Calu3 (cell line): ENCODE data around the gene NMRK1. TPM values are rescaled to one million over a fixed set of nuclear protein-coding genes. Genes with fewer than 3 reads are reported as not detected.

ENCODE experiments used
- BruUV-seq: library from RNA; stranded (reverse); fragments of 400-500 nt; replicated peaks from 2 replicates; lab custom pipeline; 2021; lab: Mats Ljungman, UMichigan
- CTCF ChIA-PET: fragments of 300-600 bp; sonication (Branson Sonifier 250); formaldehyde crosslinking; loops from one replicate; lab custom pipeline; 2022; ENCODE audit warnings: antibody characterized with exemption; lab: Charles Lee
- DNase-seq: peaks from one replicate; pipeline ENCODE4 v3.0.0; 2022
- H3K27ac Mint-ChIP-seq: one replicate; pipeline ENCODE4 v1.8.0; 2022; ENCODE audit warnings: mixed read lengths; ENCODE audit not compliant: unreplicated experiment
- H3K27me3 Mint-ChIP-seq: one replicate; pipeline ENCODE4 v1.8.0; 2022; ENCODE audit warnings: mixed read lengths; ENCODE audit not compliant: unreplicated experiment
- H3K36me3 Mint-ChIP-seq: one replicate; pipeline ENCODE4 v1.8.0; 2022; ENCODE audit warnings: mild to moderate bottlenecking, moderate library complexity, mixed read lengths; ENCODE audit not compliant: insufficient read depth, unreplicated experiment
- H3K4me1 Mint-ChIP-seq: one replicate; pipeline ENCODE4 v1.8.0; 2022; ENCODE audit warnings: mild to moderate bottlenecking, low read depth, mixed read lengths; ENCODE audit not compliant: unreplicated experiment
- H3K4me3 Mint-ChIP-seq: one replicate; pipeline ENCODE4 v1.8.0; 2022; ENCODE audit warnings: mild to moderate bottlenecking, low read depth, moderate library complexity, mixed read lengths; ENCODE audit not compliant: unreplicated experiment
- H3K9me3 Mint-ChIP-seq: one replicate; pipeline ENCODE4 v1.8.0; 2022; ENCODE audit warnings: low read depth, mixed read lengths; ENCODE audit not compliant: unreplicated experiment
- intact Hi-C: fragments of 100-400 bp; cut with micrococcal nuclease; formaldehyde crosslinking; loops from one replicate; pipeline ENCODE4 v1.10.0; 2022; ENCODE audit not compliant: unreplicated experiment
- total RNA-seq: library from RNA; stranded (reverse); gene quantifications from 2 replicates; pipeline ENCODE4 v1.2.3, GENCODE V29; 2022
- TF ChIP-seq, protein P1 (sequence below): fragments of 200-600 bp; IDR thresholded peaks from one replicate; pipeline ENCODE4 v1.8.0; 2022; ENCODE audit warnings: antibody characterized with exemption; ENCODE audit not compliant: unreplicated experiment

The NMRK1 gene
- total RNA-seq, 1 experiment from 2014 or later: 12.4 TPM

DNA sequence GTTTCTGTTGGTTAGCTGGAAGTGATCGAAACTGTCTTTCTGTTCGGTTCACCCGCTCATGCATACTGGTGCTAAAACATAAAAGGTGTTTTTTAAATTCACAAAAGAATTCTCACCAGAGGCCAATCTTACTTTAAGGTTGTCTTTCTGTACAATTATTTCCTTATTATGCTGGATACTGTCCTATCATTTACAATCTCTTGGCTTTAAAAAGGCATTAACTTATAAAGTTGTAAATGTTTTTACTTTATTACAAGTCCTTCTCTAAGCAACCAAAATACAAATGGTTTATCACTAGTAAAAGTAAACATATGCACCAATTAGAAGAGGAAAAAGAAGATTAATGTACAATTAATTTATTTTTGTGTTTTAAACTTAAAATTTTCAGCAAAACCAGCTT is 70.6 kb downstream of the NMRK1 start:
- CTCF ChIA-PET: no interaction called here
- intact Hi-C loops: no loop called here
- H3K9me3 Mint-ChIP-seq: no peaks in the 10 kb centered on the region
- H3K27me3 Mint-ChIP-seq: no peaks in the 10 kb centered on the region
- H3K4me1 Mint-ChIP-seq: no peaks in the 10 kb centered on the region
- no peak for DNase-seq
- peaks cover 6% of the 10 kb centered on the region for H3K36me3 Mint-ChIP-seq
- TF ChIP-seq, protein P1, sequence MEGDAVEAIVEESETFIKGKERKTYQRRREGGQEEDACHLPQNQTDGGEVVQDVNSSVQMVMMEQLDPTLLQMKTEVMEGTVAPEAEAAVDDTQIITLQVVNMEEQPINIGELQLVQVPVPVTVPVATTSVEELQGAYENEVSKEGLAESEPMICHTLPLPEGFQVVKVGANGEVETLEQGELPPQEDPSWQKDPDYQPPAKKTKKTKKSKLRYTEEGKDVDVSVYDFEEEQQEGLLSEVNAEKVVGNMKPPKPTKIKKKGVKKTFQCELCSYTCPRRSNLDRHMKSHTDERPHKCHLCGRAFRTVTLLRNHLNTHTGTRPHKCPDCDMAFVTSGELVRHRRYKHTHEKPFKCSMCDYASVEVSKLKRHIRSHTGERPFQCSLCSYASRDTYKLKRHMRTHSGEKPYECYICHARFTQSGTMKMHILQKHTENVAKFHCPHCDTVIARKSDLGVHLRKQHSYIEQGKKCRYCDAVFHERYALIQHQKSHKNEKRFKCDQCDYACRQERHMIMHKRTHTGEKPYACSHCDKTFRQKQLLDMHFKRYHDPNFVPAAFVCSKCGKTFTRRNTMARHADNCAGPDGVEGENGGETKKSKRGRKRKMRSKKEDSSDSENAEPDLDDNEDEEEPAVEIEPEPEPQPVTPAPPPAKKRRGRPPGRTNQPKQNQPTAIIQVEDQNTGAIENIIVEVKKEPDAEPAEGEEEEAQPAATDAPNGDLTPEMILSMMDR: no peak
- BruUV-seq: no TSS peak
- H3K4me3 Mint-ChIP-seq: no peak overlapping the region
- no peak overlapping the region for H3K27ac Mint-ChIP-seq

DNA sequence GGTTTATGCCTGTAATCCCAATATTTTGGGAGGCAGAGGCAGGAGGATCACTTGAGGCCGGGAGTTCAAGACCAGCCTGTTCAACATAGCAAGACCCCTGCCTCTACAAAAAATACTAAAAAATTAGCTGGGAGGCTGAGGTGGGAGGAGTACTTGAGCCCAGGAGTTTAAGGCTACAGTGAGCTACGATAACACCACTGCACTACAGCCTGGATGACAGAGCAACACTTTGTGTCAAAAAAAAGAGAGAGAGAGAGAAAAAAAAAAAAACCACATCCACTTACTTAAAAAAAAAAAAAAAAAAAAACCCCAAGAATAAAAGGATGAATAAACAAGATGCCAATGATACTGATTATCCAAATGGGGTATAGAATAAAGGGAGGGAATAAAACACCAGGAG is 74.2 kb downstream of the NMRK1 start:
- Mint-ChIP-seq H3K27ac (no peak overlapping the region), H3K36me3 (no peaks in the 10 kb centered on the region), H3K4me3 (no peak overlapping the region), H3K4me1 (no peaks in the 10 kb centered on the region), H3K27me3 (no peaks in the 10 kb centered on the region), H3K9me3 (no peaks in the 10 kb centered on the region)
- intact Hi-C loops: no loop called here
- BruUV-seq: no TSS peak
- TF ChIP-seq, protein P1: no peak
- no peak for DNase-seq
- CTCF ChIA-PET: no interaction called here

Other genes starting within 250 kb of the NMRK1 start
- gene TRPM6, start 200.2 kb downstream of the NMRK1 start, total RNA-seq: not detected in 2 replicates
- 3.4 TPM in 2 replicates for gene C9orf40, start 135.2 kb downstream of the NMRK1 start, total RNA-seq
- 15.5 and 20.3 TPM in 2 replicates for gene CARNMT1, start 59.9 kb downstream of the NMRK1 start, total RNA-seq
- gene OSTF1, start 359 bp upstream of the NMRK1 start, total RNA-seq: 27.0 and 29.7 TPM in 2 replicates